GM10847 (cell line): ENCODE data around the gene RBKS.

Source experiments
- POLR2A ChIP-seq: IDR thresholded peaks from 2 replicates; pipeline ENCODE4 v1.6.1; 2011; ENCODE audit not compliant: insufficient read length; ENCODE audit errors: extremely low read depth

RBKS gene

GRCh38 chr2:27912512-27912911, 22.3 kb upstream of the RBKS start:
- no peak for TF ChIP-seq POLR2A

DNA sequence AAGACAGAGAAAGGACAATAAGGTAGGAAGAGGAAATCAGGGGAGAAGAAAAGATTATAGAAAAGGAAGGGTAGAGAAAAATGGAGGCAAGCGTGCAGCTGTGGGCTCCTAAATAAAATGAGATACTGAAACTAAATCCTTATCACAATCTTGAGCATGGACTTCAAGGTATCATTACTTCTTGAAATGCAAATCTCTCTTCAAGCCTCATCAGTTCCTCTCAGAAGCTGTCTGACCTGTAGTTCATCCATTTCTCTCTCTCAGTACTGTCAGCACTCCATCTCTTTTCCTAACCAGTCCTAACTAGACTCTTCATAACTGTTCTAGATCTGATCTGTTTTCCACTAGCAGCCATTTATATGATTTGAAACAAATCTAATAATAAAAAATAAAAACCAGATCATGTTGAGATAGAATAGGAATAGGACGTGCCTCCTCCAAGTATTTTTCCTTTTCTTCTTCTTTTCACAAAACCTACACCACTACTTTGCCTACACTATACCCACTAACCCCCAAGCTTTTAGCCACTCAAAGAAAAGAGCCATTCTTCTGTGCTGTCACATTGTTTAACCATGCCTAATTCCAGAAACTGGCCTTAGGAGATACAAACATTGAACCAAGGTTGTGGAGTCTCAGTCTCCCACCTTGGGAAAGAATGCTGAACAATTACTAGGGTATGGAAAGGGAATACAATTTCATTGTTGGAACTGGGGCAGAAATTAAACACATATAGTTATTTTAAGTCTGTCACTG, 21.4 kb upstream of the RBKS start:
- no peak for TF ChIP-seq POLR2A

DNA sequence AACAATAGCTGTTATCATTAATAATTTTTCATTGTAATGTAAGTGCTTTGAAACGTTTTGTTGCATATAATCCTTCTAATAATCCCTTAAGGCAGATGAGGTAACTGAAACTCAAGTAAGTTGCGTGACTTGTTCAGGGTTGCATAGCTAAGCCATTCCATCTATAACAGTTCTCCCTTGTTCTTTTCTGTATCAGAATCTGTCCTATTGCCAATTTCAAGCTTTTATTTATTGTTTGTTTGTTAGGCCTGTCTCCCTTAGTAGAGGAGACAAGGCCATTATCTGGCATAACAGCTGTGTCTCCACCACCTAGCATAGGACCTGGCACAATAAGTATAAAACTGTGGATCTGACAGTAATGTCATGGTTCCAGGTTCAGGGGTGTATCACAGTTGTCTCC, 19.7 kb upstream of the RBKS start:
- TF ChIP-seq POLR2A, result no peak

- TF ChIP-seq POLR2A, result no peak
Measured at GRCh38 chr2:27907547-27907946, 17.4 kb upstream of the RBKS start.

GRCh38 chr2:27906074-27906473, 15.9 kb upstream of the RBKS start:
- TF ChIP-seq POLR2A, result no peak

DNA sequence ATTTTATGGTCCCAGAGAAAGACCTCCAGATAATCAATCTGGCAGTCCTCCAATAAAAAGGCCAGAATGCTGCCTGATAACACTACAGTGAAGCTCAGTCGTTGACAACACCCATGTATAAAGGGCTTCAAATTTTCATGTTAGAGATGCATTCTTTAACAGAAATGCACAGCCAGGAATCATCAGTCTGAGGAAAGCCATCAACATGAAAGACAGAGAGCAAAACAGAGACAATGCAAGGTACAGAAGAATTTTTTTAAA, 14.1 kb upstream of the RBKS start:
- TF ChIP-seq POLR2A, result no peak

- TF ChIP-seq POLR2A, result no peak
Measured at GRCh38 chr2:27903649-27904404, 13.6 kb upstream of the RBKS start.

GRCh38 chr2:27903018-27903417, 12.8 kb upstream of the RBKS start:
- no peak for TF ChIP-seq POLR2A

- TF ChIP-seq POLR2A, result no peak
Measured at GRCh38 chr2:27902098-27902497, 11.9 kb upstream of the RBKS start.

GRCh38 chr2:27901234-27901633, 11.0 kb upstream of the RBKS start:
- no peak for TF ChIP-seq POLR2A

DNA sequence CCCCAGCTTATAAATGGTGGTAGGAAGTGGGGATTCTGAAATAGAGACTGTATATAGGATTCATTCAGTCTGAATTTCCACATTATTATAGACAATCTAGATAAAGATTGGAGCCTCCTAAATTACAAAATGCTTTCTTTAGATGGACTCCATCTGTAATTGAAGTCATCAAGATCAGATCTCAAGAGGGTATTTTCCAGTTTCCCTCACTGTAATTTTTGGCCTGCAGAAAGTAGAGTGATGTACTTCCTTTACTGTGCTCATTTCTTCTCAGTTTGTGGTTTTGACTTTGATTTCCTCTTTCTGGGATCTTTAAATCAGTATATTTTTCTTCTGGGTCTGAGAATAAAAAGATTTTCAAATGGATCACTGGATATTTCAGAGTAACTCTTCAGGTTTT, 7.5 kb upstream of the RBKS start:
- no peak for TF ChIP-seq POLR2A

DNA sequence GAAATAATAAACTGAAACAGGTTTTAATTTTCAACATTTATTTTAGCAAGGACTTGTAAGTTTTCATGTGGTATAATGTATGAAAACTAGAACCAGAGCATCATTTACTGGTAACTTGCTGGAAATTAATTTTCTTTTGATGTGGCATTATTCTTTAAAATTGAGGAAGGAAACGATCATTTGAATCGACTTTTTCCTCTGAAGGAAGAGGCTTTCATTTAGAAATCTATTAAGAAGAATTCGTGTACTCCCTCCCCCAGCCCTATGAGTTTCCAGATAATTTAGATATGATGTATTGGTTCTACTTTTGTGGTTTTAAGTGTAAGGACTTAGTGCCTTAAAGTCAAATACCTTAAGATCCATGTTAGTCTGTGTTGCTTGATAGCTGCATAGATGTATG, 2.8 kb upstream of the RBKS start:
- no peak for TF ChIP-seq POLR2A

DNA sequence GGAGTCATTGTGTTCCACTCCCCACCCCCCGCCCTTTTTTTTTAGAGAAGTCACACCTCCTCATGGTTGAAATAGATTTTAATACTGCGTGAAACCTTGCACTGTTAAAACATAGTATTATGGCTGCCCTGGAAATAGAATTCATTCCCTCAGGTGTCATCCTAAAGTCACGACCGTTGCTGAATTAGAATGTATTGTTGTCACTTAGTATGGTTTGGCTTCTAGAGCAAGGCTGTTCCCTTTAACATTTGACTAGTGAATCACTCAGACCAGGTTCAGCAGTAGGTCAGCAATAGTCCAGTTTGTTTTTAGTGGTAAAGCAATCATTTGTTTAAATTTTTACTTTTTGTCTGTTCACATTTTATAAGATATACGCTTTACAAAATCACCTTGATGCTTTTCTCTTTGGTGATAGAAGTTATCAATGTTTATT, 1.5 kb upstream of the RBKS start:
- TF ChIP-seq POLR2A, result no peak

DNA sequence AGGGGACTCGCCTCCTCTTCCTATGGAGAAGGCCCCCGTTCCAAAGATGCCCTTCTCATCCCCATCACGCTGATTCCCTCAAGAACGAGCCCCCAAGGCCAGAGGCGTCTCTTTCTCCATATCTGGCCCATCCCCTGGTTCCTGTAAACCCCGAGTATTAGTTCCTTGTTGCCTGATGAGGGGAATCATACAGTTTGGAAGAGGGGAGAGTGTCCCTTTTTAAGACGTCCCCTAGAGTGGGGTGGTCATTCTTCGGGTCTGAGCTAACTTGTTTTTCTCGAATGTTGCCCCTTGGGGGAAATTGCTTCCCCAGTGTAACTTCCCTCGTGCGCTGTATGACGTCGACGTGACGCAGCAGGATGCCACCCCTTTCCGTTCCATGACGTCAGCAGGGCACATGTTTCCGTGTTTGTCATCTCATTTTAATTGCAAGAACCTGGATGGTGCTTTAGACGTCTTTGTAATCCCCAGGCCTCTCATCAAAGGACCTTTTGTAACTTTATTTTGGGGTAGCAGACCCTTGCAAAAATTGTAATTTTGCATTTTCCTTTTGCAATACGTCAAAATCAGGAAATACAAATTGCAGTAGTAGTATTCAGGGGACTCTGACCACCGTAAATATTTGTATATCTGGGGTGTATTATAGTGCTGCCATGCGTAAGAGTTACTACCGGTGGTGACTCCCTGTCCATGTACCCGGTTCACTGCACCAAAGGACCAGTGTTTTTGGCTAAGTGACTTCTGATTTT, 911 bp upstream of the RBKS start:
- TF ChIP-seq POLR2A, result no peak

DNA sequence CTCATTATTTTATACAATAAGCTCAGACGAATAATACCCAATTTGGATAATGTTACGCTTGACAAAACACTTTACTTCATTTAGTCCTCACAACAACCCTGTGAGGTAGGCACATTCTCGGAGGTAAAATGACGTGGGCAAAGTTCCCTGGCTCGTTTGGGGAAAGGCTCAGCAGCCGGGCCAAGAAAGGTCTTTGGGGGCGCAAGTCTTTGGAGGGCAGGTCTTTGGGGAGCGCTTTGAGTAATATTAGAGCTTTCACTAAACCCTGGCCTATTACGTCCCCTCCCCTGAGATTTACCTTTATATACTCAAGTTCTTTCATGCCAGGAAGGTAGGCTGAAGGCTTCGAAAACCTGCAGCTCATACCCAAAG, 427 bp downstream of the RBKS start:
- no peak for TF ChIP-seq POLR2A

DNA sequence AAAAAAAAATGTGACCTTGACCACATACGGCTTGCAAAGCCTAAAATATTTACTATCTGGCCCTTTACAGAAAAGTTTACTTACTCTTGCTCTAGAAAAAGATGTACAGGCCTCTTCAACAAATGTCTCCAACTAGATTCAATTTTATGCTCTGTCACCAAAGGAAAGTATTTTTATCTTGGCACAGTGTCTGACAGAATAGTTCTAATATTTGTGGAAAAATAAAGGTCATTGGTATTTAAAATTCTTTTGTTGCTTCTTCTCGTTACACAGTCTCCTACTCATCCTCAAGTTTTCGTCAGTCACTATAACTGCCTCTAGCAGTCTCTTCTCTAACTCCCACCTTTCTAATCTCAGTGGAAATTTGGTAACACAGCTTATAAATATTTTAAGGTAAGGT, 1.4 kb downstream of the RBKS start:
- no peak for TF ChIP-seq POLR2A
